ENCODE data around the gene VSIG8. TPM values are rescaled to one million over a fixed set of nuclear protein-coding genes. Genes with fewer than 3 reads are reported as not detected.

The VSIG8 gene
- total and polyA plus RNA-seq, 9 of the 15 experiments (the other 6 are each of a cell fraction or from before 2014, with no cell fraction given) = not detected

DNA sequence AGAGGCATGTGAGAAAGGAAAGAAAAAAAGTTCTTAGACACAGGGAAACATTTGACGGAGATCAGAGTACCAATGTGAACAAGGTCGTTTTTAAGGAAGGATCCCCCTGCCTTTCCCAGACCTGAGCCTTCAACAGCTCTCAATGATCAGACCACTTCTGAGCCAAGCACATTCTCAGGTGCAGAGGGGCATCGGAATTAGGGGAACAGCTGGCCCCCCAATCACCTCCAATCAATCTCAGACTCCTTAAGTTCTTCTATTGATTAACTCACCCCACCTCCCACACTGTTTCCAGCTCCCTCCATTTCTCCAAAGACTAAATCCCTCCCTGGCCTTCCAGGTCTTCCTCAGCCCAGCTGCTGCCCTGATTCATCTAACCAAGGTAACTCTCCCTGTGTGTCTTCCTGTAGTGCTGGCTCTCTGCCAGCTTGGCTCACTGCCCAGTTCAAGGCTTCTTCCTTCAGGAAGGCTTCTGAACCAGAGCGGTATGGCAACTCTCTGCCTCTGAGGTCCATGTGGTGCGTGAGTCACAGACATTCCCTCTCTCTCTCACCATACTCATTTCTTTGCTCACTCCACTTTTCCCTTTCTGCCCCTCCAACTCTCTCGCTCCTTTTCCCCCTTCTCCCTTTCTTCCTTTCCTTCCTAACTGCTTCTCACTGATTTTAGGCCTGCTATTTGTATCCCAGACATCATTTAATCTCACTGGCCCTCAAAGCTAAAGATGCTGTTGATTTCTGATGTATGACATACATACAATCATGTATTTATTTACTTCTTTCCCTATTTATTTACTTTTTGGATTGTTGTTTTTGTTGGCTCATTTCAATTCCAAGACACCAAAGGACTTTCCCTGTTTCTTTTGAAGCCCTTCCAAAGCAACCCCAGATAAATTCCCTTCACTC, 19.4 kb upstream of the VSIG8 start (continued):
- TF ChIP-seq NBN (IDR thresholded peaks at IDR 0.05; ENCODE audit: low read depth) (peak; percentile 37; the same call in 1 of the 2 replicates), SMAD1 (IDR thresholded peaks at IDR 0.05; ENCODE audit: low read depth, low read length, partially characterized antibody) (peak; percentile 95), RAD21 (CRISPR knock-in tag; conservative IDR thresholded peaks at IDR 0.05 in 1 of 2, IDR thresholded peaks at IDR 0.05 in 1 of 2) (peak in 1 of 2 experiments; percentile 25; a peak in 2 of 4 replicates), ATF7 (IDR thresholded peaks at IDR 0.05) (peak; percentile 25; the same call in 1 of the 2 replicates), BHLHE40 (IDR thresholded peaks at IDR 0.05; ENCODE audit: low read length) (0 out of 2 replicates have a peak, but pooled peaks have one; percentile 38), FOS (IDR thresholded peaks at IDR 0.05; ENCODE audit: extremely low read depth, insufficient read length) (peak; percentile 10), JUND (IDR thresholded peaks at IDR 0.05; ENCODE audit: borderline replicate concordance, low read depth, low read length) (peak; percentile 78), JUND (tag; IDR thresholded peaks at IDR 0.05; ENCODE audit: borderline replicate concordance, low read depth, low read length) (peak; percentile 66; the same call in 1 of the 3 replicates)
- TF ChIP-seq, protein P1, sequence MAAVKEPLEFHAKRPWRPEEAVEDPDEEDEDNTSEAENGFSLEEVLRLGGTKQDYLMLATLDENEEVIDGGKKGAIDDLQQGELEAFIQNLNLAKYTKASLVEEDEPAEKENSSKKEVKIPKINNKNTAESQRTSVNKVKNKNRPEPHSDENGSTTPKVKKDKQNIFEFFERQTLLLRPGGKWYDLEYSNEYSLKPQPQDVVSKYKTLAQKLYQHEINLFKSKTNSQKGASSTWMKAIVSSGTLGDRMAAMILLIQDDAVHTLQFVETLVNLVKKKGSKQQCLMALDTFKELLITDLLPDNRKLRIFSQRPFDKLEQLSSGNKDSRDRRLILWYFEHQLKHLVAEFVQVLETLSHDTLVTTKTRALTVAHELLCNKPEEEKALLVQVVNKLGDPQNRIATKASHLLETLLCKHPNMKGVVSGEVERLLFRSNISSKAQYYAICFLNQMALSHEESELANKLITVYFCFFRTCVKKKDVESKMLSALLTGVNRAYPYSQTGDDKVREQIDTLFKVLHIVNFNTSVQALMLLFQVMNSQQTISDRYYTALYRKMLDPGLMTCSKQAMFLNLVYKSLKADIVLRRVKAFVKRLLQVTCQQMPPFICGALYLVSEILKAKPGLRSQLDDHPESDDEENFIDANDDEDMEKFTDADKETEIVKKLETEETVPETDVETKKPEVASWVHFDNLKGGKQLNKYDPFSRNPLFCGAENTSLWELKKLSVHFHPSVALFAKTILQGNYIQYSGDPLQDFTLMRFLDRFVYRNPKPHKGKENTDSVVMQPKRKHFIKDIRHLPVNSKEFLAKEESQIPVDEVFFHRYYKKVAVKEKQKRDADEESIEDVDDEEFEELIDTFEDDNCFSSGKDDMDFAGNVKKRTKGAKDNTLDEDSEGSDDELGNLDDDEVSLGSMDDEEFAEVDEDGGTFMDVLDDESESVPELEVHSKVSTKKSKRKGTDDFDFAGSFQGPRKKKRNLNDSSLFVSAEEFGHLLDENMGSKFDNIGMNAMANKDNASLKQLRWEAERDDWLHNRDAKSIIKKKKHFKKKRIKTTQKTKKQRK (IDR thresholded peaks at IDR 0.05; ENCODE audit: borderline replicate concordance, low read depth, low read length) = no peak

All from K562 (cell line).